ENCODE measurements around the gene ITGAV. TPM values are rescaled to one million over a fixed set of nuclear protein-coding genes. Genes with fewer than 3 reads are reported as not detected.

The ITGAV gene
- total and polyA plus RNA-seq, 2 of the 4 experiments (the other 2 are of a cell fraction): 45.8 to 181 TPM

- Histone ChIP-seq H4K91ac (ENCODE audit: insufficient read depth, low read depth, low read length) (no peak overlapping the region), H2BK120ac (ENCODE audit: low read depth, low read length) (no peak overlapping the region), H3K79me1 (ENCODE audit: low read depth in 1 of 2, low read length in 2 of 2) (no peaks in the 10 kb centered on the region), H3K4me1 (ENCODE audit: control insufficient read depth, insufficient read depth, low read length) (peaks cover 2% of the 10 kb centered on the region), H2BK20ac (ENCODE audit: low read depth, low read length) (no peak overlapping the region), H3K56ac (ENCODE audit: extremely low read depth, insufficient read depth, low read length) (no peak overlapping the region), H3K4me3 (ENCODE audit: insufficient read depth, low read depth, low read length) (no peak overlapping the region), H3K9me1 (ENCODE audit: insufficient read depth, low read length) (no peaks in the 10 kb centered on the region), H3K4me2 (ENCODE audit: low read depth, low read length) (no peak overlapping the region), H3K23ac (ENCODE audit: low read depth, low read length) (no peak overlapping the region), H3K27ac (ENCODE audit: insufficient read depth, low read length) (no peak overlapping the region), H4K5ac (ENCODE audit: low read depth, low read length) (no peak overlapping the region), H2AFZ (replicated peaks; ENCODE audit: low read length, poor library complexity) (no peak overlapping the region), H3K4ac (ENCODE audit: low read depth, low read length) (no peak overlapping the region), H2AK5ac (ENCODE audit: low read depth, low read length) (no peak overlapping the region), H2BK5ac (ENCODE audit: low read depth, low read length, poor library complexity, severe bottlenecking) (no peak overlapping the region), H3K36me3 (ENCODE audit: control insufficient read depth, insufficient read depth, low read length) (0 out of 2 replicates have a peak, but pooled peaks cover 1% of the 10 kb centered on the region), H2AK9ac (replicated peaks; ENCODE audit: low read depth, low read length, poor library complexity) (no peak overlapping the region), H4K20me1 (ENCODE audit: insufficient read depth, low read length) (no peaks in the 10 kb centered on the region), H4K8ac (ENCODE audit: low read depth in 2 of 2, low read length in 2 of 2) (no peak overlapping the region), H3K9me3 (ENCODE audit: control insufficient read depth, insufficient read depth, low read length) (peaks cover 5% of the 10 kb centered on the region), H2BK15ac (ENCODE audit: low read depth, low read length) (no peak overlapping the region), H3K9ac (ENCODE audit: low read depth, low read length) (no peak overlapping the region), H3K14ac (replicated peaks; ENCODE audit: low read depth, low read length) (no peak overlapping the region), H3K18ac (ENCODE audit: low read depth, low read length) (0 out of 2 replicates have a peak overlapping the region, but pooled peaks have one; percentile 61), H3K27me3 (ENCODE audit: control insufficient read depth, insufficient read depth, low read length) (no peaks in the 10 kb centered on the region)
- ATAC-seq (ENCODE audit: low read depth): no peak; the same call in 1 of the 2 replicates
- POLR2A ChIA-PET (ENCODE audit: unreplicated experiment): no interaction called here
- WGBS, 2 experiments (ENCODE audit: extremely low coverage in 2 of 2, insufficient read length in 1 of 2): 81% methylated on average over 4 of the region's 4 CpGs; no CpG with 5 or more reads in 1 of the 2 experiments
- dilution Hi-C loops (cut with HindIII; ENCODE audit: low sequenced_read_pairs, unreplicated experiment): no loop called here
- in situ Hi-C loops (cut with MboI; ENCODE audit: low sequenced_read_pairs): no loop called here
- intact Hi-C loops (cut with micrococcal nuclease): no loop called here
- no TSS peak for BruUV-seq (replicated peaks)
- peak; percentile 26 for DNase-seq
- CTCF ChIA-PET: no interaction called here
- TF ChIP-seq RCOR1 (IDR thresholded peaks at IDR 0.05; ENCODE audit: insufficient replicate concordance, low read length): no peak
- peak; percentile 62 for TF ChIP-seq CEBPB (IDR thresholded peaks at IDR 0.05; ENCODE audit: low read depth, low read length)
- no peak for TF ChIP-seq USF2 (IDR thresholded peaks at IDR 0.05; ENCODE audit: low read depth, low read length)
Observed at GRCh38 chr2:186683341-186683740, 93.5 kb downstream of the ITGAV start.
